Kidney (tissue), 14 donors: ENCODE data around the gene FPGS. TPM values are rescaled to one million over a fixed set of nuclear protein-coding genes. Genes with fewer than 3 reads are reported as not detected.

ENCODE experiments used
- DNase-seq, 5 donors: peaks; one replicate each; pipeline ENCODE4 v3.0.0-alpha.2; 2013 to 2020
- FAIRE-seq: peaks from 2 replicates; lab custom pipeline; 2012; peaks lifted over from hg19 to GRCh38; lab: Jason Lieb, UNC
- H3K27ac ChIP-seq, 2 donors: one replicate each; pipeline ENCODE4 v1.7.0; 2013; ENCODE audit warnings: low read depth in 2 of 2, low read length in 2 of 2, inconsistent platforms in 1 of 2
- H3K27me3 ChIP-seq: one replicate; pipeline ENCODE4 v1.7.1; 2013; ENCODE audit warnings: low read length, inconsistent platforms; ENCODE audit not compliant: control insufficient read depth, insufficient read depth
- H3K36me3 ChIP-seq, 3 donors: one replicate each; pipeline versions ENCODE4 v1.7.0 to v1.7.1; 2013; ENCODE audit warnings: low read length in 3 of 3, control low read depth in 1 of 3, inconsistent platforms in 1 of 3; ENCODE audit not compliant: insufficient read depth in 3 of 3, control insufficient read depth in 2 of 3
- H3K4me1 ChIP-seq, 3 donors: one replicate each; pipeline versions ENCODE4 v1.7.0 to v1.7.1; 2013; ENCODE audit warnings: low read length in 3 of 3, inconsistent platforms in 1 of 3, low read depth in 1 of 3; ENCODE audit not compliant: control insufficient read depth in 2 of 3, insufficient read depth in 2 of 3
- H3K4me3 ChIP-seq, 3 donors: one replicate each; pipeline versions ENCODE4 v1.7.0 to v1.8.1; 2013; ENCODE audit warnings: low read length in 3 of 3, control low read depth in 1 of 3, inconsistent platforms in 1 of 3
- H3K9ac ChIP-seq, 3 donors: one replicate each; pipeline versions ENCODE4 v1.7.0 to v1.7.1; 2013; ENCODE audit warnings: low read length in 3 of 3, control low read depth in 1 of 3, inconsistent platforms in 1 of 3
- H3K9me3 ChIP-seq, 3 donors: one replicate each; pipeline versions ENCODE4 v1.7.0 to v1.7.1; 2013; ENCODE audit warnings: low read length in 3 of 3, control low read depth in 1 of 3, inconsistent platforms in 1 of 3; ENCODE audit not compliant: control insufficient read depth in 2 of 3, insufficient read depth in 1 of 3
- intact Hi-C: fragments of 100-400 bp; cut with DNase I; formaldehyde crosslinking; loops from one replicate; pipeline ENCODE4 v1.11.1; 2022
- microRNA-seq: library from miRNA; unstranded; fragments of <30 nt; microRNA quantifications from one replicate; pipeline ENCODE4 v1.2.0, GENCODE V29; 2020
- polyA plus RNA-seq: library from polyadenylated mRNA; stranded (reverse); fragments of 350-450 nt; fragmentation: Illumina TruSeq; extraction: RNeasy Lipid Tissue Mini Kit (QIAGEN cat#74804); gene quantifications from one replicate; pipeline ENCODE4 v1.2.3, GENCODE V29; 2014; ENCODE audit warnings: low read depth, low replicate concordance; ENCODE audit not compliant: insufficient read depth
- total RNA-seq: library from RNA; stranded (reverse); fragmentation: NEBNext Ultra II Directional; extraction: Animal tissue kit (Norgen Biotek cat#: 25700); gene quantifications from one replicate; pipeline ENCODE4 v1.2.1, GENCODE V29; 2021
- TF ChIP-seq, protein P1 (sequence below): IDR thresholded peaks from 3 replicates; pipeline ENCODE4 v1.5.1; 2012; ENCODE audit warnings: mild to moderate bottlenecking, moderate library complexity, borderline replicate concordance; ENCODE audit not compliant: insufficient read depth; ENCODE audit errors: extremely low read depth
- donor health status: control.
- donor health status: control.
- donor health status: control.
- donor health status: control.
- donor health status: control.
- donor health status: DM: yes; HTN: yes; CAD: no.
- donor health status: Normal renal cell carcinoma (clear cell type).

FPGS gene
- total and polyA plus RNA-seq, 2 donors from 2014 or later, result 44.0 to 77.2 TPM

DNA sequence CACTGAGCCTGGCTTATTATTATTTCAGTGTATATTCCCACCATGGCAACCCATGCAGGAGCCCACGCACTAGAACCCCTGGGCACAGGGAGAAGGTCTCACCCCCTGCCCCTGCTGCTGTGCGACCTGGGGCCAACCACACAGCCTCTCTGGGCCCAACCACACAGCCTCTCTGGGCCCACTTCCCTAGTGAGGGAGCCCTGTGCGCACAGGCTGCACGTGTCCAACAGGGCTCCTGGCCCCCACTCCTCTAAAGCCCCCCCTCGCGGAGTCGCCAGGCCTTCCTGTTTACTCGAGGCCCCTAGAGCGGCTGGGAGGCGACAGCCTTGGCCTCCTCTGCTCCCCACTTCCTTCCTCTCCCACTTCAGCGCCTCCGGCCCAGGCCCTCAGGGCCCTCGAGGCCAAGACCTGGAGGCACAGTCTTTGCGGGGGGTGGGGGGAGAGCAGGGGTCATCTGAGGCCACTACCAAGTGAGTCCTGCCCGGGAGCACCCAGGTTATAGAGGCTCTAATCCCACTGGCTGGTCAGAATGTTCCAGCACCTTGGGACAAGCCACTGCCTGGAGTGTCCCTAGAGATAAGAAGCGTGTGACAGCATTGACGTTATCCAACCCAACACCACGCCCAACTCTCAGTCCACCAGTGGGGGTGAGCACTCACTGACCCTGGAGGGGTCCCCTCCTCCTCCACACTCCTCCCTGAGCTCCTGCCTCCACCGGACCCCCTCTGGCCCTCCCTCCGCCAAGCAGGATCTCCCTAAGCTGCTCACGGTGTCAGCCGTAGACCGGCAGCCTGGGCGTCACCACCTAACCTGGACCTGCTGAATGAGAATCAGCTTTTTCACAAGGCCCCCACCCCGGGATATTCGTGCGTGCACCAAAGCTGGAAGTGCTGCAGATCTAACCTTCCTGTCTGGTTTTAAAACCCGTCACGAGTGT lies 59.7 kb downstream of the FPGS start:
- Histone ChIP-seq H3K36me3 (no peaks in the 10 kb centered on the region), H3K27ac (peak overlapping the region; percentile 76 to 90), H3K9me3 (no peaks in the 10 kb centered on the region), H3K27me3 (no peaks in the 10 kb centered on the region), H3K4me1 (peaks cover 2 to 40% (median 4%) of the 10 kb centered on the region in 3 donors), H3K4me3 (no peak overlapping the region), H3K9ac (peak overlapping the region in 1 of 3 donors; percentile 47)
- intact Hi-C loops, result no loop called here
- TF ChIP-seq, protein P1, sequence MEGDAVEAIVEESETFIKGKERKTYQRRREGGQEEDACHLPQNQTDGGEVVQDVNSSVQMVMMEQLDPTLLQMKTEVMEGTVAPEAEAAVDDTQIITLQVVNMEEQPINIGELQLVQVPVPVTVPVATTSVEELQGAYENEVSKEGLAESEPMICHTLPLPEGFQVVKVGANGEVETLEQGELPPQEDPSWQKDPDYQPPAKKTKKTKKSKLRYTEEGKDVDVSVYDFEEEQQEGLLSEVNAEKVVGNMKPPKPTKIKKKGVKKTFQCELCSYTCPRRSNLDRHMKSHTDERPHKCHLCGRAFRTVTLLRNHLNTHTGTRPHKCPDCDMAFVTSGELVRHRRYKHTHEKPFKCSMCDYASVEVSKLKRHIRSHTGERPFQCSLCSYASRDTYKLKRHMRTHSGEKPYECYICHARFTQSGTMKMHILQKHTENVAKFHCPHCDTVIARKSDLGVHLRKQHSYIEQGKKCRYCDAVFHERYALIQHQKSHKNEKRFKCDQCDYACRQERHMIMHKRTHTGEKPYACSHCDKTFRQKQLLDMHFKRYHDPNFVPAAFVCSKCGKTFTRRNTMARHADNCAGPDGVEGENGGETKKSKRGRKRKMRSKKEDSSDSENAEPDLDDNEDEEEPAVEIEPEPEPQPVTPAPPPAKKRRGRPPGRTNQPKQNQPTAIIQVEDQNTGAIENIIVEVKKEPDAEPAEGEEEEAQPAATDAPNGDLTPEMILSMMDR, result no peak
- peak; percentile 58 to 94 (median 65) for DNase-seq
- no peak for FAIRE-seq

DNA sequence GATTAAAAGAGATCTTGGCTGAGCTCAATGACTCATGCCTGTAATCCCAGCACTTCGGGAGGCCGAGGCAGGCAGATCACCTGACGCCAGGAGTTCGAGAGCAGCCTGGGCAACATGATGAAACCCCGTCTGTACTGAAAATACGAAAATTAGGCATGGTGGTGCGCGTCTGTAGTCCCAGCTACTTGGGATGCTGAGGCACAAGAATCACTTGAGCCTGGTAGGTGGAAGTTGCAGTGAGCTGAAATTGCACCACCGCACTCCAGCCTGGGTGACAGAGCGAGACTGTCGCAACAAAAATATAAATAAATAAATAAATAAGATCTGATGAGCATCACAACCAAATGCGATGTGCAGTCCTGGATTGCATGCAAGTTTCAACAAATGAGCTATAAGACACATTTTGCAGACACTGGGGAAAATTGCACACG lies 60.5 kb downstream of the FPGS start:
- peak overlapping the region; percentile 76 to 90 for H3K27ac ChIP-seq
- peaks cover 2 to 35% (median 4%) of the 10 kb centered on the region in 3 donors for H3K4me1 ChIP-seq
- FAIRE-seq (no peak), DNase-seq (no peak)
- intact Hi-C loops, result no loop called here
- no peaks in the 10 kb centered on the region for H3K36me3 ChIP-seq
- H3K4me3 ChIP-seq, result no peak overlapping the region
- TF ChIP-seq, protein P1, result no peak
- no peak overlapping the region for H3K9ac ChIP-seq
- no peaks in the 10 kb centered on the region for H3K27me3 ChIP-seq
- no peaks in the 10 kb centered on the region for H3K9me3 ChIP-seq

Small RNA genes lying within 50 kb of the gene (microRNA-seq; reads per million reads assigned to microRNA genes)
- not detected for gene MIR2861
- gene MIR3960, result not detected

Other genes starting within 250 kb of the FPGS start
- gene STXBP1, start 190.6 kb upstream of the FPGS start, total RNA-seq, result 32.8 TPM
- 14.3 TPM for gene STXBP1, start 190.6 kb upstream of the FPGS start, polyA plus RNA-seq
- gene CFAP157, start 95.9 kb upstream of the FPGS start, total RNA-seq, result 2.9 TPM
- 0.41 TPM for gene CFAP157, start 95.9 kb upstream of the FPGS start, polyA plus RNA-seq
- 20.5 TPM for gene PTRH1, start 87.2 kb upstream of the FPGS start, total RNA-seq
- 41.3 TPM for gene PTRH1, start 87.2 kb upstream of the FPGS start, polyA plus RNA-seq
- gene TTC16, start 86.8 kb upstream of the FPGS start, total RNA-seq, result 0.72 TPM
- gene TTC16, start 86.8 kb upstream of the FPGS start, polyA plus RNA-seq, result 0.32 TPM
- 12.7 TPM for gene TOR2A, start 67.6 kb upstream of the FPGS start, total RNA-seq
- 14.5 TPM for gene TOR2A, start 67.6 kb upstream of the FPGS start, polyA plus RNA-seq
- gene SH2D3C, start 24.2 kb upstream of the FPGS start, total RNA-seq, result 27.7 TPM
- gene SH2D3C, start 24.2 kb upstream of the FPGS start, polyA plus RNA-seq, result 13.7 TPM
- 93.5 TPM for gene CDK9, start 16.8 kb upstream of the FPGS start, total RNA-seq
- 45.2 TPM for gene CDK9, start 16.8 kb upstream of the FPGS start, polyA plus RNA-seq
- 135 TPM for gene ENG, start 51.8 kb downstream of the FPGS start, total RNA-seq
- 158 TPM for gene ENG, start 51.8 kb downstream of the FPGS start, polyA plus RNA-seq
- 77.9 TPM for gene AK1, start 74.8 kb downstream of the FPGS start, total RNA-seq
- 185 TPM for gene AK1, start 74.8 kb downstream of the FPGS start, polyA plus RNA-seq
- 74.6 TPM for gene ST6GALNAC6, start 96.7 kb downstream of the FPGS start, total RNA-seq
- gene ST6GALNAC6, start 96.7 kb downstream of the FPGS start, polyA plus RNA-seq, result 75.0 TPM
- gene ST6GALNAC4, start 114.2 kb downstream of the FPGS start, total RNA-seq, result 31.4 TPM
- gene ST6GALNAC4, start 114.2 kb downstream of the FPGS start, polyA plus RNA-seq, result 31.6 TPM
- 3.0 TPM for gene PIP5KL1, start 127.9 kb downstream of the FPGS start, total RNA-seq
- 4.3 TPM for gene PIP5KL1, start 127.9 kb downstream of the FPGS start, polyA plus RNA-seq
- 42.8 TPM for gene DPM2, start 135.0 kb downstream of the FPGS start, total RNA-seq
- 70.0 TPM for gene DPM2, start 135.0 kb downstream of the FPGS start, polyA plus RNA-seq
- 75.9 TPM for gene EEIG1, start 178.1 kb downstream of the FPGS start, total RNA-seq
- gene EEIG1, start 178.1 kb downstream of the FPGS start, polyA plus RNA-seq, result 34.3 TPM